ENCODE results near the gene RNASEH2B.

DNA sequence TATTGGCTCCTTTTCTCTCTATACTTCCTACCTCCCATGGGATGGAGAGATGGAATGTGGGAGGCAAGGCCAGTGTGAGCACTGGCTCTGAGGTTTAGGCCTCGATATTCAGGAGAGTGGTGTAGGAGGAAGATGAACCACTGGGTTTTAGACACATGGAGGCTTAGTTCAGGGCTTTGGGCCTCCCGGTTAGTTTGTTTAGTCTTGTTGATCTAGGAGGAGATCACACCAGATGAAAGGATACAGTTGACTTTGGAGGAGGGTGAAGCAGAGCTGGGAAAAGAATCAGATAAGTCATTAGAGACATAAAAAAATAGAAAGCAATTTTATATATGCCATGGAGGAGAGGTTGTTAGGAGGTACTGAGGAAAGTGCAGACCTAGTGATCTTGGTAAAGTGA is 30.9 kb downstream of the RNASEH2B start:
- TF ChIP-seq, protein P1, sequence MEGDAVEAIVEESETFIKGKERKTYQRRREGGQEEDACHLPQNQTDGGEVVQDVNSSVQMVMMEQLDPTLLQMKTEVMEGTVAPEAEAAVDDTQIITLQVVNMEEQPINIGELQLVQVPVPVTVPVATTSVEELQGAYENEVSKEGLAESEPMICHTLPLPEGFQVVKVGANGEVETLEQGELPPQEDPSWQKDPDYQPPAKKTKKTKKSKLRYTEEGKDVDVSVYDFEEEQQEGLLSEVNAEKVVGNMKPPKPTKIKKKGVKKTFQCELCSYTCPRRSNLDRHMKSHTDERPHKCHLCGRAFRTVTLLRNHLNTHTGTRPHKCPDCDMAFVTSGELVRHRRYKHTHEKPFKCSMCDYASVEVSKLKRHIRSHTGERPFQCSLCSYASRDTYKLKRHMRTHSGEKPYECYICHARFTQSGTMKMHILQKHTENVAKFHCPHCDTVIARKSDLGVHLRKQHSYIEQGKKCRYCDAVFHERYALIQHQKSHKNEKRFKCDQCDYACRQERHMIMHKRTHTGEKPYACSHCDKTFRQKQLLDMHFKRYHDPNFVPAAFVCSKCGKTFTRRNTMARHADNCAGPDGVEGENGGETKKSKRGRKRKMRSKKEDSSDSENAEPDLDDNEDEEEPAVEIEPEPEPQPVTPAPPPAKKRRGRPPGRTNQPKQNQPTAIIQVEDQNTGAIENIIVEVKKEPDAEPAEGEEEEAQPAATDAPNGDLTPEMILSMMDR (conservative IDR thresholded peaks at IDR 0.05): no peak
- no peak for TF ChIP-seq ZFX (IDR thresholded peaks at IDR 0.05)
